Ammon's horn (tissue), 1 donor: Measurements from ENCODE around the gene MTM1.

Experiments
- DNase-seq: peaks from one replicate; pipeline ENCODE4 v3.0.0-alpha.2; 2016; ENCODE audit warnings: low spot score

Gene MTM1

GRCh38 chrX:150605603-150606002 is 37.2 kb downstream of the MTM1 start:
- DNase-seq: no peak

GRCh38 chrX:150607201-150607600 is 38.8 kb downstream of the MTM1 start:
- DNase-seq: peak; percentile 11

- DNase-seq: no peak
Measured at GRCh38 chrX:150610043-150610442, 41.6 kb downstream of the MTM1 start.

GRCh38 chrX:150610446-150610845 is 42.0 kb downstream of the MTM1 start:
- DNase-seq: no peak

- DNase-seq: no peak
Measured at GRCh38 chrX:150615356-150615755, 46.9 kb downstream of the MTM1 start.

GRCh38 chrX:150616179-150616862 is 47.9 kb downstream of the MTM1 start:
- no peak for DNase-seq

GRCh38 chrX:150616863-150617198 is 48.4 kb downstream of the MTM1 start:
- DNase-seq: peak; percentile 2

- no peak for DNase-seq
Measured at GRCh38 chrX:150621652-150622051, 53.2 kb downstream of the MTM1 start.

- peak; percentile 4 for DNase-seq
Measured at GRCh38 chrX:150623583-150623982, 55.2 kb downstream of the MTM1 start.

GRCh38 chrX:150625097-150625496 is 56.7 kb downstream of the MTM1 start:
- no peak for DNase-seq

- DNase-seq: no peak
Measured at GRCh38 chrX:150625875-150626274, 57.5 kb downstream of the MTM1 start.

GRCh38 chrX:150627957-150628356 is 59.5 kb downstream of the MTM1 start:
- no peak for DNase-seq

GRCh38 chrX:150635952-150636351 is 67.5 kb downstream of the MTM1 start:
- peak; percentile 5 for DNase-seq

GRCh38 chrX:150642423-150642822 is 74.0 kb downstream of the MTM1 start:
- DNase-seq: no peak

GRCh38 chrX:150643271-150643670 is 74.8 kb downstream of the MTM1 start:
- no peak for DNase-seq

GRCh38 chrX:150643958-150644357 is 75.5 kb downstream of the MTM1 start:
- DNase-seq: no peak

- DNase-seq: no peak
Measured at GRCh38 chrX:150644422-150644821, 76.0 kb downstream of the MTM1 start.

- DNase-seq: no peak
Measured at GRCh38 chrX:150647331-150647730, 78.9 kb downstream of the MTM1 start.

GRCh38 chrX:150648296-150648940 is 80.0 kb downstream of the MTM1 start:
- DNase-seq: no peak

- peak; percentile 32 for DNase-seq
Measured at GRCh38 chrX:150649096-150649870, 80.9 kb downstream of the MTM1 start.

GRCh38 chrX:150651906-150652305 is 83.5 kb downstream of the MTM1 start:
- no peak for DNase-seq

- DNase-seq: no peak
Measured at GRCh38 chrX:150655788-150656187, 87.4 kb downstream of the MTM1 start.

- no peak for DNase-seq
Measured at GRCh38 chrX:150663073-150663472, 94.7 kb downstream of the MTM1 start.
